ENCODE results near the gene FADD. TPM values are rescaled to one million over a fixed set of nuclear protein-coding genes. Genes with fewer than 3 reads are reported as not detected.
A peak's percentile ranks its signal among the peaks of the same experiment; 100 is the strongest.

Gene FADD
- total RNA-seq, 6 donors from 2014 or later: 13.6 to 30.1 (median 23.0) TPM

GRCh38 chr11:70230151-70230839, 27.2 kb downstream of the FADD start:
- ATAC-seq (ENCODE audit: low FRiP score in 2 of 2) (peak in 1 of 2 donors; percentile 55), DNase-seq (no peak)
- Histone ChIP-seq H3K4me3 (no peak overlapping the region), H3K27ac (no peak overlapping the region), H3K4me1 (peaks cover 0 to 5% (median 0%) of the 10 kb centered on the region in 4 donors), H3K36me3 (no peaks in the 10 kb centered on the region), H3K27me3 (no peaks in the 10 kb centered on the region), H3K9me3 (no peaks in the 10 kb centered on the region)
- no peak for TF ChIP-seq POLR2AphosphoS5 (IDR thresholded peaks at IDR 0.05)
- no peak for TF ChIP-seq CTCF (IDR thresholded peaks at IDR 0.05)
- TF ChIP-seq POLR2A (IDR thresholded peaks at IDR 0.05): no peak
- TF ChIP-seq EP300 (IDR thresholded peaks at IDR 0.05): no peak
- WGBS, 2 donors: 86 to 92% methylated on average over 8 of the region's 8 CpGs

GRCh38 chr11:70230840-70231710, 28.0 kb downstream of the FADD start:
- ATAC-seq (ENCODE audit: low FRiP score in 2 of 2) (peak in 1 of 2 donors; percentile 33), DNase-seq (no peak)
- WGBS, 2 donors: 77% methylated on average over 22 of the region's 22 CpGs; no CpG with 5 or more reads in 1 of the 2 donors
- Histone ChIP-seq H3K27ac (no peak overlapping the region), H3K27me3 (no peaks in the 10 kb centered on the region), H3K4me1 (peaks cover 0 to under 1% (median 0%) of the 10 kb centered on the region in 4 donors), H3K4me3 (no peak overlapping the region), H3K36me3 (no peaks in the 10 kb centered on the region), H3K9me3 (no peaks in the 10 kb centered on the region)
- TF ChIP-seq EP300 (IDR thresholded peaks at IDR 0.05) (no peak), POLR2A (IDR thresholded peaks at IDR 0.05) (no peak), CTCF (IDR thresholded peaks at IDR 0.05) (no peak), POLR2AphosphoS5 (IDR thresholded peaks at IDR 0.05) (no peak)

GRCh38 chr11:70233034-70233433, 29.9 kb downstream of the FADD start:
- Histone ChIP-seq H3K27me3 (no peaks in the 10 kb centered on the region), H3K36me3 (no peaks in the 10 kb centered on the region), H3K4me1 (no peaks in the 10 kb centered on the region), H3K9me3 (no peaks in the 10 kb centered on the region), H3K27ac (no peak overlapping the region), H3K4me3 (no peak overlapping the region)
- no peak for ATAC-seq (ENCODE audit: low FRiP score in 2 of 2)
- TF ChIP-seq POLR2AphosphoS5 (IDR thresholded peaks at IDR 0.05): no peak
- no peak for TF ChIP-seq CTCF (IDR thresholded peaks at IDR 0.05)
- TF ChIP-seq POLR2A (IDR thresholded peaks at IDR 0.05): no peak
- no peak for TF ChIP-seq EP300 (IDR thresholded peaks at IDR 0.05)
- no peak for DNase-seq

GRCh38 chr11:70233511-70233934, 30.4 kb downstream of the FADD start:
- H3K27ac ChIP-seq: no peak overlapping the region
- DNase-seq (no peak), ATAC-seq (ENCODE audit: low FRiP score in 2 of 2) (peak in 1 of 2 donors; percentile 36)
- H3K4me3 ChIP-seq: no peak overlapping the region
- H3K36me3 ChIP-seq: no peaks in the 10 kb centered on the region
- TF ChIP-seq EP300 (IDR thresholded peaks at IDR 0.05): no peak
- TF ChIP-seq POLR2AphosphoS5 (IDR thresholded peaks at IDR 0.05): no peak
- no peak for TF ChIP-seq CTCF (IDR thresholded peaks at IDR 0.05)
- no peak for TF ChIP-seq POLR2A (IDR thresholded peaks at IDR 0.05)
- 80 to 88% methylated on average over 5 to 11 of the region's 11 CpGs for WGBS, 2 donors
- H3K27me3 ChIP-seq: no peaks in the 10 kb centered on the region
- no peaks in the 10 kb centered on the region for H3K4me1 ChIP-seq
- no peaks in the 10 kb centered on the region for H3K9me3 ChIP-seq
